Inferior parietal cortex (tissue), 1 donor: ENCODE data around the gene CERS1.

ENCODE experiments used
- DNase-seq: peaks from one replicate; pipeline ENCODE4 v3.0.0-alpha.2; 2016; ENCODE audit errors: extremely low spot score

CERS1 gene

DNA sequence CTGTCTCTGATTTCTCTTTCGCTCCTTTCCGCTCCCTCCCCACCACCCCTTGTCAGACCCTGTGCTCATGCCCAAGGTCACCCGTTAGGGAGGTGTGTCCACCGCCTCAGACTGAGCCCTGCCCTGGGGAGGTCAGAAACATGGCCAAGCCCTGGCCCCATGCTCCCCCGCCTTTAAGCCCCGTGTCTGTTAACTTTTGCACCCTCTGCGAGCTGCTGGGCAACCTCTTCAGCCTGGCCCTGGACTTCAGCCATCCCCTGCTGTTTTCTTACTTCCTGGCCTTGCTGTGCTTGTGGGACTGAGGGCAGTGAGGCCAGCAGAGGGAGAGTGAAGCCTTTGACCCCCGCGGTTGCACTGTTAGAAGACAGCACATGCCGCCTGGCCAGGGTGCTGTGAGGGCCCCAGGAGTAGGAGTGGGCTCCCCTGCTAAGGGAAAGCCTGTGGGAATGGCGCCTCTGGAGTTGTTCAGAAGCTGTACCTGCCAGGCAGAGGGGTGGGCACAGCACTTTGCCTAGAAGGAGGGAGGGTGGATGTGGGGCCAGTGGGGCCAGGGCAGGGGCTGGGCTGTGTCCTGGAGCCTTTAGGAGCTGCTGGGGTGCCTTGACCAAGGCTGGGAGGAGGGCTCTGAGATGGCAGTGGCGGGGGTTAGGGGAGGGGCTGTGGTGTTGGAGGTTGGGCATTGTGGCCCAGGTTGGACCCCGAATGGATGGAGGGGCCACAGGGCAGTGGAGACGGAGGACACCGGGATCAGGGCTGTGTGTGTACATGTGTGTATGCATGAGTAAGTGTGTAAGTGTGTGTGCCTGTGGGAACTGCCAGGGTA lies 56.3 kb downstream of the CERS1 start:
- no peak for DNase-seq

DNA sequence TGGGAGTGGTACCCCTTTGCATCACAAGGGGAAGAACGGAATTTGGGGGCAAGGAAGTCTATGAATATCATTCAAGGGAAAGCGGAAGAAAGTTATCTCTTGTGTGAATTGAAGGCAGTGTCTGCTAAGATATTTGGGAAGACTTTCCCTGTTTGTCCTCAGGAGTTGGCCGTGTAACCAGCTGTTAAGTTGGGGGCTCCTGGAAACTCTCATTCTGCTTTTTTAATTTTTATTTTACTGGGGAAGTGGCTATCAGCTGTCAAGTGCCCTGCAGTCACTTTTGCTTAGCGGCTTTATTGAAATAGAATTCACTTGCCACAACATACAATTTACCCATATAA lies 61.3 kb downstream of the CERS1 start:
- no peak for DNase-seq

DNA sequence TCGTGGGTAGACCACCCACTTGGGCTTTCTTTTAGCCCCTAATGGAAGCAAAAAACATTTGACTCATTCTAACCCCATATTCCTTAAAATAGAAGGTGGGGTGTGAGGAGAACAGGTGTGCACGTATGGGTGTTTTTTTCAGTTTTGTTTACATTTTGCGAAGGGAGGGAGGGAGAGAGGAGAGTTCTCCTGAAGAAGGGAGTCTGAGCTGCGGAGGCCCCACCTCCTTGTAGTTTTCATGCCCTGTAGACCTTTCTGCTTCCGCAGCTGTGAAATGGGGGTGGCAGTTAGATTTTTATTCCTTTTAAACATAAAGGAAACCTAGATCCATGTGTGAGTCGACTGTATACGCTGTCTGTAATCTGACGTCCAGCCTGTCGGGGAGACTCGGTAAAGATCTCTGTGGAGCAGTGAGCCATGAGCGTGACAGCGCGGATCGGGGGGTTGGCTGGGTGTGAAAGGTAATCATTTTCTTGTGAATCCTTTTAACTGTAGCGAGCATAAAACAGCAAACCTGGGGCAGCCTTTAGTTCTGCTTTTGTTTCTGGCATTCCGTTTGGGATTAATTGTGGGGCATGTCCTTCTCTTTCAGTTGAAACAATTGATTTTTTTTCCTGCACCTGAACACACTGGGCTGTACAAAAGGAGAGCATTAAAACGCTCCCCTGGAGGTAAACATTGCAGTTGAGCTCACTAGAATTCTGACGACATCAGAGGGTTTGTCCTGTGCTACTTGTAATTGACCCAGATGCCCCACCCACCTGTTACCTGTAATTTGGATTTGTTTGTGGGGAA lies 61.9 kb downstream of the CERS1 start:
- no peak for DNase-seq

DNA sequence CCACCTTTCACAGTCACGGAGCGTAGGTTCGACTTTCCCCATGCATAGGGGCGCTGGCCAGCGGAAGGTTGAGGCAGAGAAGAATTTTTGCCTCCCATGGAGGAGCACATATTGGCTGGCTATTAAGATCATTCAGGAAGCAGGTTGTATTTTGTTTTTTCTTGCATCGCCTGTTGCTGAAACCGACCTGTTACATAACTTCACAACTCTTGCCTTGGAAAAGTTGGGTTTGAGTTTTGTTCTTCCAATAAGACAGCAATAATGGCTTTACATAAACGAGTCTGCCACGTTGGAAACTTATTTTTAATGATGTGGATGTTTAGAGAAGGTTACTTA lies 62.8 kb downstream of the CERS1 start:
- no peak for DNase-seq

GRCh38 chr19:18832306-18833140 lies 63.4 kb downstream of the CERS1 start:
- no peak for DNase-seq

DNA sequence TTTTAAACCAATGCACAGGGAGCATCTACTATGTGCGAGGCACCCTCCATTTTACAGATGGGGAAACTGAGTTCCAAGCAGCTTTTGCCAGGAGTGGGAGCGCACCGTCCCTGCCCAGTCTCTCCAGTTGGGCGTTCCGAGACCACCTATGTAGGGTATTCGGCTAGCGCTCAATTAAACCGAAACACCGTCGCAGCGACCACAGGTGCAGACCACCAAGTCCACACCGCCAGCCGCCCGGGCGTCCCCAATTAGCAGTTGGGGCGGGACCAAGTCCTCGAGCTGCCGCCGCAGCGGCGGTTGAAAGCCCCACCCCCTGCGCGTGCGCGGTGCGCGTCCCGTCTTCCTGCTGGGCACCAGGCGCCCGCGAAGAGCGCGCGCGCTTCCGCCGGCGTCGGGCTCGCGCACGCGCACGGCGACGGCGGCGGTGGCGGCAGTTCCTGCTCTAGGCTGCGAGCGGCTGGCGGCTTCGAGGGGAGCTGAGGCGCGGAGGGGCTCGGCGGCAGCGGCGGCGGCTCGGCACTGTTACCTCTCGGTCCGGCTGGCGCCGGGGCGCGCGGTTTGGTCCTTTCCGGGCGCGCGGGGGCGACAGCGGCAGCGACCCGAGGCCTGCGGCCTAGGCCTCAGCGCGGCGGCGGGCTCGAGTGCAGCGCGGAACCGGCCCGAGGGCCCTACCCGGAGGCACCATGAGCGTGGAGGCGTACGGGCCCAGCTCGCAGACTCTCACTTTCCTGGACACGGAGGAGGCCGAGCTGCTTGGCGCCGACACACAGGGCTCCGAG lies 64.2 kb downstream of the CERS1 start, which contains the start of gene UPF1:
UPF1 (plus strand) TSS at position 436 of the 782 bp plus-strand sequence; CDS start at position 687, 251 bp downstream.
- peak; percentile 92 for DNase-seq

- no peak for DNase-seq
Observed at GRCh38 chr19:18830488-18830887, 65.5 kb downstream of the CERS1 start.

DNA sequence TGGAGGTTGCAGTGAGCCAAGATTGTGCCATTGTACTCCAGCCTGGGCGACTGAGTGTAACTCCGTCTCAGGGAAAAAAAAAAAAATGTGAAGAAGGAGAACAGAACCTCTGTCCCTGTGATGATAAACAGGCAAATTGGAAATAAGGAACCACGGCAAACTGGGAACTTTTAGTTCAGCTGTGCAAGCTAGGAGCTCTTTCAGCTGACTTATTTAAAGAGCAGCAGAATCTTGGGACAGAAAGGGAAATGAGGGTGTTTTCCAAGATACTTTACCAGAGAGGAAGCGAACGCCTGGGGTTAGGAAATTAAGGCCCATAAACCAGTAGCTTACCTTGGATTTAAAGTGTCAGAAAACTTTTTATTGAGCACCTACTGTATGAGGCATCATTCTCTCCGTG lies 67.2 kb downstream of the CERS1 start:
- no peak for DNase-seq
